GM18502 (cell line): ENCODE data around the gene MTG1.
"Not testable (repeated sequence)": the region's sequence is repeated elsewhere in the genome, so short reads cannot be mapped to it uniquely, and the experiment has no call there.

Experiments
- ATAC-seq: cut with Tn5 transposase; IDR thresholded peaks from one replicate; pipeline ENCODE4 v1.9.1; 2021; ENCODE audit warnings: mild to moderate bottlenecking; ENCODE audit not compliant: unreplicated experiment, poor library complexity

The MTG1 gene

DNA sequence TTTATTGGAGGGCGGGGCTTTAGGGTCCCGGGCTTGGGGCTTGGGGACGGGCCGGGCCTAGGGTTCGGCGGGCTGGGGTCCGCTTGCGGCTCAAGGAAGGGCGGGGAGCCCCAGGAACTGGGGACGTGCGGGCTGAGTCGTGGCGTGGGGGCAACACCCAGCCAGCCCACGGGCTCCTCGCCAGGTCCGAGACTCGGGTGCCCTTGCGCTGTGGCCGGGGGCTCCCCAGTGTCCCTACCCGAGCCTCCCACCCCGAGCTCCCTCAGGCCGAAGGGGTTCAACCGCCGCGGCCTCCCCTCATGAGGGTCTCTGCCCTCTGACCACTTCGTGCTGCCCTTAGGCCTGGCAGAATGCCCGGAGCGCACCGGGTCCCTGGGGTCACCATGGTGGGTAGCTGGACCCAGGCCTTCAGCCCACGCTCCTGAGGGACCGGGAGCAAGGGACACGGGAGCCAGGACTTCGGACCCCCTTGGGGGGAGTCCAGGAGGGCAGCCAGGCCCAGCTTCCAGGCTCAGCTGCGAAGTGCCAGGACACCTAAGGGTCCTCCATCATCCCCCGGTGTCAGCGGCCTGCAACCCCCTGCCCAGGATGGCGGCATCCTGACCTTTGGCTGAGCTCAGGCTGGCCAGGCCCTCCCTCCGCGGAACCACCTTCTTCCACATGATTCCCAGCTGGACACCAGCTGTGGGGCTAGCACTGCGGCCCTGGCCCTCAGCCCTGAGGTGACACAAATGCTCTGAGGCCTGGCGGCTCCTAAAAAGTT is 35.6 kb upstream of the MTG1 start:
- ATAC-seq = no peak

DNA sequence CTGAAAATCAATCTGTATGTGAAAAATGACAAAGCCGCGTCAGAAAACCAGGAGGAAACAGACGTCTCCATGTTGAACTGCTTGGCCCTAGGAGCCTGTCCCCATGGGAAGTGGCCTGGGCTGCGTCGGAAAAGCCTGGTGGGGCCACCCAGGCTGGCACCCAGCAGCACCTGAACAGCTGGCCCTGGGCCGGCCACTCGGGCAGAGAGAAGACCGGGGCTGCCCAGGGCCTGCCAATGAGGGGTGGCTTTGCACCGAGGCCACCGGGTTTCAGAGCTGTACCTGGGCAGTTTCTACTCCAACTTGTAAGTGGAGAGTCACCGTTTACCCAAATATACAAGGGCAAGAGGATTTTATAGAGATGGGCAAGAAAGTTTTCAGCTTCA is 35.0 kb upstream of the MTG1 start:
- no peak for ATAC-seq

DNA sequence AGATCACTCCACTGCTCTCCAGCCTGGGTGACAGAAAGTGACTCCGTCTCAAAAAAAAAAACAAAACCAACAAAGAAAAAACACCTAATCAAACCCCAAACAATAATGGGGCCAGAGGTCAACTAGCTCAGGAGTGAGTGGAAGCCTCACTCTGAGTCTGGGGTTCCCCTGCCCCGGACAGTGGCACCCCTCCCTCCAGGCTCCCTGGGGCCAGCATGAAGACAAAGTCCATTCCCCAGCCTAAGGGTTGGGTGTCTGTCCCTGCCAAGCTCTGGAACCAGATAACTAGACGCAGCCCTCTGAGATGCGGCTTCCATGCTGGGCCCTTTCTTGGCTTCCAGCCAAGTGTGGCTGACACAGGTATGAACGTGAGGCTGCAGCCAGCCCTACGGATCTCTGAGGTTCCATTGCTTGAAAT is 34.4 kb upstream of the MTG1 start:
- no peak for ATAC-seq

DNA sequence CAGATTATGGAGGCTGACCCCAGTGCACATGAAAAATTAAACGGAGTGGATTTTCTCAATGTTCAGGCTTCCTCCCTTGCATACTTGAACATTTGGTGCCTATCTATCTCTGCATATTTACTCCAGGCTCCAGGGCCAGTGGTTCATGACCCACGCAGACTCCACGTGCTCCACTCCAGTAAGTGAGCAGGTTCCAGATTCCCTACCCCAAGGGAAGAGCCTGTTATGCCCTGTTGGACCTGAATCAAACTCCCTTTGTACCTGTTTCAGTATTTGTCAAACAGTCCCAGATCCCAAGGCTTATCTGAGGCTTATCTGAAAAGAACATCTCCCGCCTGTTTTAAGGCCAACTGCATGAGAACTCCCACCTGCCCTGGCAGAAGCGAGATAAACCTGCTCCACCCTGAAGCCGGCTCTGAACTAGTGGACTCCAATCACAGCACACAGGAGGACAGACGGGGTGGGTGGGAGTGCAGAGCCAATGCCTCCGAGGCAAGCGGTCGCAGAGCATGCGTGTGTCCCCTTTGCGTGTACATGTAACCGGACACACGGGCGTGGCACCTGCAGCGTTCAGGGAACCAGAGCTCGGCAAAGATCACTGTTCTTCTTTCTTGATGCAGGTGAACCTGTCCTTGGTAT is 33.9 kb upstream of the MTG1 start:
- no peak for ATAC-seq

DNA sequence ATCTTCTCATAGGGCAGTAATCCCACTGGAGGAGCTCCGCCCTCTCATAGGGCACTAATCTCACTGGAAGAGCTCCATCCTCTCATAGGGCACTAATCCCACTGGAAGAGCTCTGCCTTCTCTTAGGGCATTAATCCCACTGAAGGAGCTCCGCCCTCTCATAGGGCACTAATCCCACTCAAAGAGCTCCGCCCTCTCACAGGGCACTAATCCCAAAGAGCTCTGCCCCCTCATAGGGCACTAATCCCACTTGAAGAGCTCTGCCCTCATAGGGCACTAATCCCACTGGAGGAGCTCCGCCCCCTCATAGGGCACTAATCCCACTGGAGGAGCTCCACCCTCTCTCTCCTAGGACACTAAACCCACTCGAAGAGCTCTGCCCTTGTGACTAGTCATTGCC is 32.7 kb upstream of the MTG1 start:
- ATAC-seq = no peak

DNA sequence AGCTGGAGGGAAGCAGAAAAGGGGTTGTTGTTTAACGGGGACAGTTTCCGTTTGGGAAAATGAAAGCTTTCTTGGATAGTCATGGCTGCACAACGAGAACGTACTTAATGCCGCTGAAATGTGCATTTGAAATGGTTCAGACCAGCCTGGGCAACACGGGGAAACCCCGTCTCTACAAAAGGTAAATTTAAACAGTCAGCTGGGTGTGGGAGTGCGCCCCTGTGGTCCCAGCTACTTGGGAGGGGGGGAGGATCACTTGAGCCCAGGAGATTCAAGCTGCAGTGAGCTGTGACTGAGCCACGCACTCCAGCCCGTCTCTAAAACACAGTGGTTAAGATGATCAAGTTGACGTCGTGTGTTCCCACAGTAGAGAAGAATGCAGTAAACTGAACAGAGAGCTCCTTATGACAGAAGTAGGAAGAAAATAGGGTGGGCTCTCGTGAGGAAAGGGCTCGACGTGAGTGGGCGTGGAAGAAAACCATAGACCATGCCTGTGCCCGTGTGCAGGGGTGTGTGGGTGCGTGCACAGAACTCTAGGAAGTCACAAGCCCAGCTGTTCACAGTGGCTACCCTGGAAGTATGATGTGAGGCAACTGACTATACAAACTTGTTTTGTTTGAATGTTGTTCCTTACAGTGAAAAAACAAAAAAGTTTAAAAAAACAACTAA is 32.0 kb upstream of the MTG1 start:
- ATAC-seq = no peak

DNA sequence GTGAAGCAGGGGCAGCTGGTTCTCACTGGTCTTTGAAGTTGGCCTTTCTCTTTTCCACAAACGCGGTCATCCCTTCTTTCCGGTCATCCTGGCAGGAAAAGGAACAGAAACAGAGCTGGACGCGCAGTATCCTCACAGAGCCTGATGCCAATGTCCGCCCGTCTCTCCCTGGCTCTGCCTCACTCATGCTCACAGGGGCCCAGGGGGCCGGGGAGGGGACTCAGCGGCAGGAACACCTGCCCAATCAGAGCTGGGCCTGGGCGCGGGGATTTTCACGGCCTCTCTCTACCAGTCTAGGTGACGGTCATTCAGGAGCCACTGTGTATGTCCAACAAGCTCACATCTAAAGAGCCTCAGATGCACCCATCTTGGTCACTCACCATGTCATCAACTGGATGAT is 31.1 kb upstream of the MTG1 start:
- ATAC-seq = no peak

DNA sequence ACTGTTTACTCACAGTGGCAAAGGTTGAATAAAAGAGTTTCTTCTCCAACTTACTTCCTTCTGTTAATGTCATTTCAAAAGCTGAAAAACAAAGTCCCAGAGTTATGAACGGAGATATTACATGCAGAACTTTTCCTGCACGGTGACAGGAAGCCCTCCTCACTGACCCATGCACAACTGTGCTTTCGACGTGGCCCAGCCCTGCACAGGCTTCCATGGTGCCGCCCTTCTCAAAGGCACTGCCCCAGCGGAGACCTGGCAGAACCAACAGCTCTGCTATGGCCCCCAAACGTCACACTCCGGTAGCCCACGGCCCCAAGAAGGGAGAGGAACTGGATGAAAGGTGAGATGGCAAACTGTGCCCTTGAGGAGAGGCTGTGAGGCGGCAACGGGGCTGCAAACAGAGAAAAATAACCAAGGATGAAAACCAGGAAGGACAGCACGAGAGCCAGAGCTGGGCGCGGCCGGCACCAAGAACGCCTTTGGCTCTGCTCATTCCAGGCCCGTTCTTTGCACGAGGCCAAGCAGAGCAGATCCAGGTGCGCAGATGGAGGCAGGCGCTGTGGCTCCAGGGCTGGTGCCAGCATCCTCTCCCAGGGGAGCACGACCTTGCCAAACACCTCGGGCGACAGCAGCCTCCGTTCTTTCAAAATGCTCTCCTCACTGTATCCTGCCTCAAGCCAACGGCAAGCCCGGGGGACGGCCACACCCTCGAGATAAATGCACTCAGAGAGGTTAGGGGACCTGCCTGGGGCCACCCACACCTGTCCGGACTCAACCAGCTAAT is 29.1 kb upstream of the MTG1 start:
- ATAC-seq = no peak

DNA sequence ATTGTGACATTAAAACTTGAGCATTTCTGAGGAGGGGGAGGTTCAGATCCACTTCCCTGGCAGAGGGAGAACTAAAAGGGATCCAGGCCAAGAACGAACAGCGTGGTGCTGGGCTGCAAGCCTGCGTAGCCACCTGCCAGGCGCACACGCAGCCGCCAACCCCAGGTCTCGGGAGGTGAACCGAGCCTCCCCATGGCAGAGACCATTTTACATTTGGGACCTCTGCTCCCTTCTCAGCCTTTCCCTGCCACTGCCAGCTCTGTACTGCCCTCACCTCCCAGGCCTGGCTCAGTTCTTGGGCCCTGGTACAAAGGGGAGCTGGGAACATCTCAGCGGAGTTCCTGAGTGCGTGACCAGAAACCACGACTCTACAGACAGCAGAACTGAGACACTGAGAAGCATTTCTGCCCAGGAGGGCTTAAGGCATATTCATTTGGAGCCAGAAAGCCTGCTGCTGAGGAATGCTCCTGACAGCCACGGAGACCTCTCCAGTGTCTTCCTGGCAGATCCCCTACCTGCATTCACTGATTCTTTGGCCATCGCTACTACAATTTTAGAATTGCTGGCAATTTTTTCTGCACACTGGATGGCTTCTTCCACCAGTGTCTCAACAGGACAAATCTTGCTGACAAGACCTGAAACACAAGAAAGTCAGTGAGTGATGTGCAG is 28.4 kb upstream of the MTG1 start:
- no peak for ATAC-seq

DNA sequence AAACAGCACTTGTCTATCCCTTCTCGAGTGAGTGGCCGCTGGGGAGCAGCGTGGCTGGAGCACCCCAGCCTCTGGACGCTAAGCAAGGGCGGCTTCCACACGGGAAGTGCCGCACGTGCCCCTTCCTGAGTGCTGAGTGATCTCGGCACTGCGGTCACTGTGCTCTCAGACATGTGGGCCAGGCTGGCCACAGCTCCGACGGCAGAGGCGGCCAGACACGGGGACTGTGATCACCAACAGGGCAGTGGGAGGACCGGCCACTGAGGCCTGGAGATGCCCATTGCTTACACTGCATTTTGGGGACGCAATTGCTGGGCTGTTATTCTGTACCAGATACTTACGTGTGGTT is 27.9 kb upstream of the MTG1 start:
- ATAC-seq = no peak

DNA sequence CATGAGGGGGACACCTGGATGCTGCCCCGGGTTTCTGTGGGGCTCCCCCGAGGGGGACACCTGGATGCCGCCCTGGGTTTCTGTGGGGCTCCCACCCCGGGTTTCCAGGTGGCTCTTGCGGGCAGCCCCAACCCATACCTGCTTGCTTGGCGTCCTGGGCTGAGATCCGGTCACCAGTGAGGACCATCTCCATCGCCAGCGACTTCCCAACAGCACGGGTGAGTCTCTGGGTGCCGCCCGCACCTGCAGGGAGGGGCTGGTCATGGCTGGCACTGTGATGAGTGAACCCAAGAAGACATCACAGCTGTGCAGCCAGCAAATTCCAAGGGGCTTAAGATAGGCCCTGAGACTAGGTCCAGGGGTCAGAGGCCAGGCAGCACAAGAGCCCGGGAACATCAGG is 27.2 kb upstream of the MTG1 start:
- ATAC-seq = no peak

DNA sequence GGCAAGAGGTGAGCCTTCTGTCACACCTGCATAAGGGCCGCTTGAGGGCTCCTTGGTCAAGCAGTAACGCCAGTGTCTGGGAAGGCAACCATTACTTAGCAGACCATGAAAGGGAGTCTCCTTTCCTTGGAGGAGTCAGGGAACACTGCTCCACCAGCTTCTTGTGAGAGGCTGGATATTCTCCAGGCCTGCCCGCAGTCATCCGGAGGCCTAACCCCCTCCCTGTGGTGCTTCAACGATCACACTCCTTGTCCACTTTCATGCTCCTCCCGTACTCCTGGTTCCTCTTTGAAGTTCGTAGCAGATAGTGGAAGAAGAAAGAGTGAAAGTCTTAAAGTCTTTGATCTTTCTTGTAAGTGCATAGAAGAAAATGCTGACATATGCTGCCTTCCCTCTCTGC is 26.5 kb upstream of the MTG1 start:
- not testable (repeated sequence) for ATAC-seq

DNA sequence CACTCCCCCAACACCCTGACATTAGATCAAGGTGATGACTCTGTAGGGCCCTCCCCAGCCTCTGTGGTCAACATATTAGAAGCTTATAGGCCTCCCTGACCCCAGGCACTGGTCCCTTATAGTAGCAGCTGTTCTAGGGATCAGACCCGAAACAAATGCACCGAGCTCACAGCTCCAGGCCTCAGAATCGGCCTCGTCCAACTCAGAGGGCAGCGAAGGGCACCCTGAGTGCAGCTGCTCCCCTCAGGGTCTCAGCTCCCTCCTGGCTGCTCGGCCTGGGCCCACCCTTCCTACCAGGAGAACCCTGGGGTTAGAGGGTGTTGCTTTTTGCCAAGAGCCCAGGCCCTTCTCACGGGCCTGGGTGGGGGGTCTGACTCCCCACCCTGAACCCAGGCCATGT is 25.8 kb upstream of the MTG1 start:
- no peak for ATAC-seq

DNA sequence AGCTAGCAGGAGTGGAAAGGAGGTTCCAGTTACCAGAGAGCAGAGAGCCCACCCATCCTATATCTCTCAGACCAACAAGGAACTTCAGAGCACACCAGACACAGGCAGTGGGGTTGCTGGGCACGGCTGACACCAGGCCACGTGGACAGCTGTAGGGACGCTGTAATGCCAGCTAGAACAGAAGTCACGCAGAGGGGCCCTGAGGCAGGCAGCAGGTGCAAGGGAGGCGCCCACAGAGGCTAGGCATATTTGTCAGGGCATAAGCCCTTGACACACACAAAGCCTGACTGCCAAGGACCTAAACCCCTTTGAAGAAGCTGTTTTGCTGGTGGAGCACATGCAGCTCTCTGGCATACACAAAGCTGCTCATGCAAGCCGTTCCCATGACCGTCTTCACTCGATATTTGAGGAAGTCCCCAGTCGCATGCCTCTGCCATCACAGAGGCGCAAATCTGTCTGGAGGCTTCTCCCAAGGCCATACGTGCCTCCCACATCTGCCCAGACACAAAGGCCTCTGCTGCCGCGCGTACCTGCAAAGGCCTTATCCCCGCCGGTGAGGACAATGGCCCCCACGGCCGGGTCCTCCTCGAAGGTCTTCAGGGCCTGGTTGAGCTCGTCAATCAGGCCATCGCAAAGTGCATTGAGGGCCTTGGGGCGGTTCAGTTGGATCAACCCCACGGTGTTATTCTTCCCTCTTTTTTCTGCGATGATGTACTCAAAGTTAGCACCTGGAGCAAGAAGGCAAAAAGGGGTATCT is 23.7 kb upstream of the MTG1 start:
- no peak for ATAC-seq

DNA sequence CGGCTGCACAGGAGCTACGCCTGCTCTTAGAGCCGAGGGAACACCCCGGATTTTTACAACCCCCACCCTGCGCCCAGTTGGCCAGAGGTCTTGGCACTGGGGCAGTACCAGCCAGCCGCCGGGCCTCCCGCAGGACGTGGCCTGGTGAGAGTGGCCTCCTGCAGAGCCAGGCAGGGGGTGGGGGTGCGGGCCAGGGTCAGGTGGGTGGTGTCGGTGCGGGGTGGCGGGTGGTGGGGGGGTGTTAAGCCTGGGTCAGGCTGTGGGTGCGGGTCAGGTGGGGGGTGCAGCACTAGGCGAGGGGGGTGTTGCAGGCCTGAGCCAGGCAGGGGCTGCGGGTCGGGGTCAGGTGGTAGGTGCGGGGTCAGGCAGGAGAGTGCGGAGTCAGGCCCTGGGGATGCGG is 21.4 kb upstream of the MTG1 start:
- no peak for ATAC-seq

DNA sequence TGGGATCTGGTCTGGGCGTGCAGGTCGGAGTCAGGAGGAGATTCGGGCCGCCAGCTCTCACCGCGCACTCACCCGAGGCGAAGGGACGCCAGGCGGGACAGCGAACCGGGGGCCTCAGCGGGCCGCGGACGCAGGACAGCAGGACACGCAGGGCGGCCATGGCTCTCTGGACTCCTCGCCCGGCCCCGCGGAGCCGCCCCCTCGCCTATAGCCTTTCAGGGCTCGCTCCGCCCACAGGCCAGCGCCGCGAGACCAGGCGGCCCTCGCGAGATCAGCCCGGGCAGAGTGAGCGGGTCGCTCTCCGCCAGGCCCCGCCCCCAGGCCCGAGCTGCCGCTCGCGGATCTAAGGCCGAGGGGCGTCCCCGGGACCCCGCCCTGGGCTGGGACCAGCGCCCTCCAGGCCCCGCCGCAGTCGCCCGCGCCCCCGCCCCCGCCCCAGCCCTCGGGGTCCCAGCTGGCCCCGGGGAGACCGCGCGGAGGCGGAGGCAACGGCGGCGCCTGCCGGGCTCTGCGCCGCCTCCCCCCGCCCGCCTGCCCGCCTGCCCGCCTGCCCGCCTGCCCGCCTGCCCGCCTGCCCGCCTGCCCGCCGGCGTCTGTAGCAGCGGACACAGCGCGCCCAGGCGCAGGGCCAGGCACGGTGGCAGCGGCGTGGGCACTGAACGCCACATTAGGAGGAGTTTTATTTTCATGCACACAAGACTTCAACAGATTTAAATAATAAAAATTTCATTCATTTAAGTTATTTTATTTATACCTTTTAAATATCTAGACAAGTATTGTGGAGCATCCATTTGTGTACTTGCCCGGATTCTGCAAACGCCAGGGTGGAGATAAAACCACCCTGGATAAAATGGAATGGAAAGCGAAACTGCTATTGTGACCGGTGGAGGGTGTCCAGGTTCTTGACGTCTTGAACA is 20.5 kb upstream of the MTG1 start, which contains the start of gene ECHS1:
Gene ECHS1 (minus strand): TSS at position 181 of the 917 bp plus-strand sequence. CDS start 21 bp downstream, at position 160.
- ATAC-seq = peak; percentile 95

DNA sequence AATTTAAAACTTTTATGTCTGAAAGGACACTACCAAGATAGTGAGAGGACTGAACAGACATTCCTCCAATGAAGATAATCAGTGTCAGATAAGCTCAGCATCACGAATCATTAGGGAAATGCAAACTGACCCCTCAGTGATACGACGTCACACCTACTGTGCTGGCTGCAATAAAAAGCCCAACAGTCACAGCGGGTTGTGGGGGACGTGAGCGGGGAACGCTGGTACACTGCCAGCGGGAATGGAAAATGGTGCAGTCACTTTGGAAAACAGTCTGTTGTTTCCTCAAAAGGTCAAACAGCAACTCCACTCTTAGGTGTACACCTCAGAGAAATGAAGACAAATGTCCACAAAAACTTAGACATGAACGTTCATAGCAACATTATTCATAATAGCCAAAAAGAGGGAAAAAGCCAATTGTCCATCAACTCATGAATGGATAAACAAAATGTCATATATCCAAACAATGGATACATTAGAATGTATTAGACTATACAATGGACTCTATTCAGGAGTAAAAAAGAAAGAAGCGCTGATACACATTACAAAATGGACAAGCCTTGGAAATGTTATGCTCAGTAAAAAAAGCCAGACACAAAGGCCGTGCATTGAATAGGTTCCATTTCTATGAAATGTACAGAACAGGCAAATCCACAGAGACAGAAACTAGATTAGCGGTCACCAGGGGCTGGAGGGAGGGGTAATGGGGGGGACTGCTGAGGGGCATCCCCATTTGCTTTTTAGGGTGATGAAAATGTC is 18.4 kb upstream of the MTG1 start:
- ATAC-seq = no peak

DNA sequence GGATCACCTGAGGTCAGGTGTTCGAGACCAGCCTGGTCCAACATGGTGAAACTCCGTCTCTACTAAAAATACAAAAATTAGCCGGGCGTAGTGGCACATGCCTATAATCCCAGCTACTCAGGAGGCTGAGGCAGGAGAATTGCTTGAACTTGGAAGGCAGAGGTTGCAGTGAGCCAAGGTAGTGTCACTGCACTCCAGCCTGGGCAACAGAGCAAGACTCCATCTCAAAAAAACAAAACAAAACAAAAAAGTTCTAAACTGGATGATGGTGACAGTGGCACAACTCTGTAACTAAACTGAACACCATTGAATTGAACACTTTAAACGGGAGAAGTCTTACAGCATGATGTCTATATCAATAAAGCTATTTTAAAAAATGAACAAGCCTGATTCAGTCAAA is 17.8 kb upstream of the MTG1 start:
- not testable (repeated sequence) for ATAC-seq
